Measurements from ENCODE around the gene SP1.

Gene SP1

DNA sequence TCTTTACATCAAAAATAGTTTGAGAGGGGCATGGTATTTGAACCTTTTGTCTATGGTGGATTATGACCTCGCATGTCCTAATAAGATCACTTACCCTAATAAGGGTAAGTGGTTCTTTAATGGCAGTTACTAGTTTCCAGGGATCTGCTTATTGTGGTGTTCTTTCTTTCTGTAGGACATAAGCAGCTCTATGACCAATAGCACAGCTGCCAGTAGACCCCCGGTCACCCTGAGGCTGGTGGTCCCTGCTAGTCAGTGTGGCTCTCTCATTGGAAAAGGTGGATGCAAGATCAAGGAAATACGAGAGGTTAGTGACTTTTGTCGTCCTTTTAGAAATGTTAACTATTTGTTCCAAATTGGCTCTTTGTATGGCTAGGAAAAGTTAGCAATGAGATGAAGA is 79.1 kb downstream of the SP1 start:
- TF ChIP-seq, protein P1, sequence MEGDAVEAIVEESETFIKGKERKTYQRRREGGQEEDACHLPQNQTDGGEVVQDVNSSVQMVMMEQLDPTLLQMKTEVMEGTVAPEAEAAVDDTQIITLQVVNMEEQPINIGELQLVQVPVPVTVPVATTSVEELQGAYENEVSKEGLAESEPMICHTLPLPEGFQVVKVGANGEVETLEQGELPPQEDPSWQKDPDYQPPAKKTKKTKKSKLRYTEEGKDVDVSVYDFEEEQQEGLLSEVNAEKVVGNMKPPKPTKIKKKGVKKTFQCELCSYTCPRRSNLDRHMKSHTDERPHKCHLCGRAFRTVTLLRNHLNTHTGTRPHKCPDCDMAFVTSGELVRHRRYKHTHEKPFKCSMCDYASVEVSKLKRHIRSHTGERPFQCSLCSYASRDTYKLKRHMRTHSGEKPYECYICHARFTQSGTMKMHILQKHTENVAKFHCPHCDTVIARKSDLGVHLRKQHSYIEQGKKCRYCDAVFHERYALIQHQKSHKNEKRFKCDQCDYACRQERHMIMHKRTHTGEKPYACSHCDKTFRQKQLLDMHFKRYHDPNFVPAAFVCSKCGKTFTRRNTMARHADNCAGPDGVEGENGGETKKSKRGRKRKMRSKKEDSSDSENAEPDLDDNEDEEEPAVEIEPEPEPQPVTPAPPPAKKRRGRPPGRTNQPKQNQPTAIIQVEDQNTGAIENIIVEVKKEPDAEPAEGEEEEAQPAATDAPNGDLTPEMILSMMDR (IDR thresholded peaks at IDR 0.05; ENCODE audit: low read length): no peak
- TF ChIP-seq EZH2 (IDR thresholded peaks at IDR 0.05; ENCODE audit: borderline replicate concordance, low read length): no peak
- peaks cover 19% of the 10 kb centered on the region for H3K79me2 ChIP-seq (ENCODE audit: insufficient read depth, low read length)

GRCh38 chr12:53461059-53461458 is 81.1 kb downstream of the SP1 start:
- Histone ChIP-seq H3K4me2 (ENCODE audit: low read length) (no peak overlapping the region), H4K20me1 (ENCODE audit: insufficient read depth, low read length) (no peaks in the 10 kb centered on the region; the same call in 1 of the 2 replicates), H3K9me3 (ENCODE audit: low read length) (no peaks in the 10 kb centered on the region), H3K27ac (ENCODE audit: low read depth, low read length, poor library complexity, severe bottlenecking) (no peak overlapping the region), H3K36me3 (ENCODE audit: insufficient read depth, low read length) (peaks cover 100% of the 10 kb centered on the region), H3F3A (ENCODE audit: insufficient read depth, low read length) (no peaks in the 10 kb centered on the region), H3K9me2 (ENCODE audit: low read depth, low read length) (no peaks in the 10 kb centered on the region), H3K27me3 (ENCODE audit: insufficient read depth, low read length) (no peaks in the 10 kb centered on the region), H3K9ac (ENCODE audit: low read length) (no peak overlapping the region), H3K4me1 (ENCODE audit: insufficient read depth, low read length, severe bottlenecking) (no peaks in the 10 kb centered on the region), H2AFZ (ENCODE audit: low read length) (no peak overlapping the region), H3K79me2 (ENCODE audit: insufficient read depth, low read length) (no peaks in the 10 kb centered on the region), H3K4me3 (ENCODE audit: low read depth, low read length, poor library complexity, severe bottlenecking) (no peak overlapping the region)
- TF ChIP-seq EZH2 (IDR thresholded peaks at IDR 0.05; ENCODE audit: borderline replicate concordance, low read length): no peak
- TF ChIP-seq, protein P1 (IDR thresholded peaks at IDR 0.05; ENCODE audit: low read length): no peak

More for the DNA sequence above, 79.1 kb downstream of the SP1 start:
- H4K20me1 ChIP-seq (ENCODE audit: insufficient read depth, low read length): peaks cover 6% of the 10 kb centered on the region
- no peak overlapping the region for H2AFZ ChIP-seq (ENCODE audit: low read length)
- H3K9ac ChIP-seq (ENCODE audit: low read length): no peak overlapping the region
- H3K9me2 ChIP-seq (ENCODE audit: low read depth, low read length): no peaks in the 10 kb centered on the region
- H3K4me1 ChIP-seq (ENCODE audit: insufficient read depth, low read length, severe bottlenecking): peaks cover 9% of the 10 kb centered on the region
- no peak overlapping the region for H3K27ac ChIP-seq (ENCODE audit: low read depth, low read length, poor library complexity, severe bottlenecking)
- no peaks in the 10 kb centered on the region for H3K27me3 ChIP-seq (ENCODE audit: insufficient read depth, low read length)
- H3K4me2 ChIP-seq (ENCODE audit: low read length): no peak overlapping the region
- no peaks in the 10 kb centered on the region for H3K9me3 ChIP-seq (ENCODE audit: low read length)
- H3F3A ChIP-seq (ENCODE audit: insufficient read depth, low read length): no peaks in the 10 kb centered on the region
- peaks cover 100% of the 10 kb centered on the region for H3K36me3 ChIP-seq (ENCODE audit: insufficient read depth, low read length)
- no peak overlapping the region for H3K4me3 ChIP-seq (ENCODE audit: low read depth, low read length, poor library complexity, severe bottlenecking)

DNA sequence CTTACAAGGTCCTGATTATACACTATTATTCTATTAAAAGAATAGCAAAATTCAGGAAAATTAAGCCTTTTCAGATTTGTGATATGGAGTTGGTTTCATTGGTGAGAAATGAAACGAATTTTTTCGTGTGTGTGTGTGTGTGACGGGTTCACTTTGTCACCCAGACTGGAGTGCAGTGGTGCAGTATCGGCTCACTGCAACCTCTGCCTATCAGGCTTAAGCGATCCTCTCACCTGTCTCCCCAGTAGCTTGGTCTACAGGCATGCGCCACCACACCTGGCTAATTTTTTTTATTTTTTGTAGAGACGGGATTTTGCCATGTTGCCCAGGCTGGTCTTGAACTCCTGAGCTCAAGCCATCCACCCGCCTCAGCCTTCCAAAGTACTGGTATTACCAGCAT is 81.6 kb downstream of the SP1 start:
- TF ChIP-seq EZH2 (IDR thresholded peaks at IDR 0.05; ENCODE audit: borderline replicate concordance, low read length): no peak
- TF ChIP-seq, protein P1 (IDR thresholded peaks at IDR 0.05; ENCODE audit: low read length): no peak
- Histone ChIP-seq H3K4me3 (ENCODE audit: low read depth, low read length, poor library complexity, severe bottlenecking) (no peak overlapping the region), H3F3A (ENCODE audit: insufficient read depth, low read length) (no peaks in the 10 kb centered on the region), H3K79me2 (ENCODE audit: insufficient read depth, low read length) (no peaks in the 10 kb centered on the region), H3K4me2 (ENCODE audit: low read length) (no peak overlapping the region), H3K4me1 (ENCODE audit: insufficient read depth, low read length, severe bottlenecking) (no peaks in the 10 kb centered on the region), H3K27me3 (ENCODE audit: insufficient read depth, low read length) (no peaks in the 10 kb centered on the region), H3K9me2 (ENCODE audit: low read depth, low read length) (no peaks in the 10 kb centered on the region), H4K20me1 (ENCODE audit: insufficient read depth, low read length) (no peaks in the 10 kb centered on the region; the same call in 1 of the 2 replicates), H2AFZ (ENCODE audit: low read length) (no peak overlapping the region), H3K9me3 (ENCODE audit: low read length) (no peaks in the 10 kb centered on the region), H3K27ac (ENCODE audit: low read depth, low read length, poor library complexity, severe bottlenecking) (no peak overlapping the region), H3K9ac (ENCODE audit: low read length) (no peak overlapping the region), H3K36me3 (ENCODE audit: insufficient read depth, low read length) (peaks cover 100% of the 10 kb centered on the region)
